ENCODE results near the gene OR2L13.
"Not testable (repeated sequence)": the region's sequence is repeated elsewhere in the genome, so short reads cannot be mapped to it uniquely, and the experiment has no call there.

Gene OR2L13, protein sequence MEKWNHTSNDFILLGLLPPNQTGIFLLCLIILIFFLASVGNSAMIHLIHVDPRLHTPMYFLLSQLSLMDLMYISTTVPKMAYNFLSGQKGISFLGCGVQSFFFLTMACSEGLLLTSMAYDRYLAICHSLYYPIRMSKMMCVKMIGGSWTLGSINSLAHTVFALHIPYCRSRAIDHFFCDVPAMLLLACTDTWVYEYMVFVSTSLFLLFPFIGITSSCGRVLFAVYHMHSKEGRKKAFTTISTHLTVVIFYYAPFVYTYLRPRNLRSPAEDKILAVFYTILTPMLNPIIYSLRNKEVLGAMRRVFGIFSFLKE

DNA sequence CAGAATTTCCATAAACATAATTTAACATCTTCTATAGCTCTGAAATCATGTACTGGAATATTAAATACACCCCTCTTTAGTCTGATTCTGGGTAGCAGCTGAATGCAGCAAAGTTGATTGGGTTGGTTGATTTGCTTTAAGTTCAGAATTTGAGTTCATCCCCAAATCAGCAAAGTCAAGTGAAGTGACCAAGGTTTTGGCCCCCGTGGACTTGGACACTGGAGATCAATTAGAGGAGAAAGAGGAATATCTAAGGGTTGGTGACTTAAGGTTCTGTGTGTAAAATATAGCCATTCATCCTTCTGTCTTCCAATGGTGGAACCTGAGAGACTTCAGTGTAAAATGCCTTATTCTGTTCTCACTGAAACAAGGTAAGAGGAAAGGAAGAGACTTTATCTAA, at the start of gene OR2L13:
Gene OR2L13, plus strand, starts transcription at position 301 of the 400 bp plus-strand sequence. CDS start 4,192 bp downstream, outside the sequence.
- Mint-ChIP-seq H3K4me1 (no peaks in the 10 kb centered on the region), H3K36me3 (no peaks in the 10 kb centered on the region), H3K4me3 (no peak within 1 kb of the TSS), H3K27me3 (no peaks in the 10 kb centered on the region), H3K9me3 (peaks cover 0 to 2% of the 10 kb centered on the region in 2 donors), H3K27ac (no peak within 1 kb of the TSS)
- no peak for DNase-seq
- no peak for ATAC-seq (replicated peaks)

DNA sequence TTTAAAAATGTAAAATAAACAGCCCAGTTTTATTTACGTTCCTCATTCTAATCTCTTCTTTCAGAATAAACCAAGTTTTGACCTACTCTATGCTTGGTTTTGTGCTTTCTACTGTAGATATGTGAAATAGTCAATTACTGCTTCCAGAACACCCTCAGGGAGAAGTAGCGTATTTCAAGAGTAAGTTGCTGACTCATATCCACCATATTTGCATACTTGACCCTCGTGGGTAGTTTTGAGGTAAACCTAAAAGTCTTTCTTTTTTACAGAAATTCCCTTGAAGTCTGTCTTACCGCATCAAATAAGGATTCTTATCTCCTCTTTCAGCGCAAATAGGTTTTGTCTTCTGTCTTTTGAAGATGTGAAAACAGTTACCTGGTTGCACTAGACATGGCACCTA, 49.8 kb upstream of the OR2L13 start:
- ATAC-seq (replicated peaks) (no peak), DNase-seq (no peak)
- Mint-ChIP-seq H3K4me3 (no peak overlapping the region), H3K36me3 (peaks cover 1 to 3% of the 10 kb centered on the region in 2 donors), H3K27ac (no peak overlapping the region), H3K9me3 (peaks cover 7% of the 10 kb centered on the region in 2 donors), H3K4me1 (peaks cover 0 to 2% of the 10 kb centered on the region in 2 donors), H3K27me3 (peaks cover 0 to 9% of the 10 kb centered on the region in 2 donors)

GRCh38 chr1:248046536-248046935, 48.4 kb upstream of the OR2L13 start, which contains the start of gene OR2L3:
Gene OR2L3 (plus strand): TSS chr1:248046836. CDS start chr1:248060682, 13,846 bp downstream.
- Mint-ChIP-seq H3K27me3 (peaks cover 0 to 9% of the 10 kb centered on the region in 2 donors), H3K27ac (no peak within 1 kb of the TSS), H3K9me3 (peaks cover 6 to 7% of the 10 kb centered on the region in 2 donors), H3K4me3 (no peak within 1 kb of the TSS), H3K4me1 (peaks cover 0 to 2% of the 10 kb centered on the region in 2 donors), H3K36me3 (peaks cover 0 to 3% of the 10 kb centered on the region in 2 donors)
- no peak for DNase-seq
- ATAC-seq (replicated peaks): no peak

- no peak for ATAC-seq (replicated peaks)
- no peak for DNase-seq
- Mint-ChIP-seq H3K4me3 (no peak overlapping the region), H3K4me1 (peaks cover 0 to 2% of the 10 kb centered on the region in 2 donors), H3K27ac (no peak overlapping the region), H3K9me3 (peaks cover 6 to 7% of the 10 kb centered on the region in 2 donors), H3K36me3 (peaks cover 0 to 3% of the 10 kb centered on the region in 2 donors), H3K27me3 (peaks cover 0 to 9% of the 10 kb centered on the region in 2 donors)
Measured at GRCh38 chr1:248047008-248047407, 48.0 kb upstream of the OR2L13 start.

- H3K4me3 Mint-ChIP-seq: no peak overlapping the region
- no peak for ATAC-seq (replicated peaks)
Measured at GRCh38 chr1:248054671-248055070, 40.3 kb upstream of the OR2L13 start.

GRCh38 chr1:248055261-248055660, 39.7 kb upstream of the OR2L13 start:
- H3K4me3 Mint-ChIP-seq: no peak overlapping the region
- peaks cover 0 to 16% of the 10 kb centered on the region in 2 donors for H3K27me3 Mint-ChIP-seq
- ATAC-seq (replicated peaks) (no peak), DNase-seq (no peak)
- peaks cover 3 to 4% of the 10 kb centered on the region in 2 donors for H3K36me3 Mint-ChIP-seq
- H3K4me1 Mint-ChIP-seq: no peaks in the 10 kb centered on the region
- H3K27ac Mint-ChIP-seq: no peak overlapping the region
- peaks cover 9 to 11% of the 10 kb centered on the region in 2 donors for H3K9me3 Mint-ChIP-seq

More at GRCh38 chr1:248054671-248055070, 40.3 kb upstream of the OR2L13 start:
- peaks cover 0 to 16% of the 10 kb centered on the region in 2 donors for H3K27me3 Mint-ChIP-seq
- H3K27ac Mint-ChIP-seq: no peak overlapping the region
- DNase-seq: no peak
- H3K9me3 Mint-ChIP-seq: peaks cover 9 to 11% of the 10 kb centered on the region in 2 donors
- no peaks in the 10 kb centered on the region for H3K4me1 Mint-ChIP-seq
- peaks cover 3 to 4% of the 10 kb centered on the region in 2 donors for H3K36me3 Mint-ChIP-seq

- H3K9me3 Mint-ChIP-seq: peaks cover 5 to 8% of the 10 kb centered on the region in 2 donors
- H3K27ac Mint-ChIP-seq: no peak overlapping the region
- H3K4me1 Mint-ChIP-seq: no peaks in the 10 kb centered on the region
- H3K36me3 Mint-ChIP-seq: peaks cover 0 to 9% of the 10 kb centered on the region in 2 donors
- no peak for ATAC-seq (replicated peaks)
- H3K27me3 Mint-ChIP-seq: no peaks in the 10 kb centered on the region
- no peak for DNase-seq
- no peak overlapping the region for H3K4me3 Mint-ChIP-seq
Measured at GRCh38 chr1:248065071-248065470, 29.9 kb upstream of the OR2L13 start.

DNA sequence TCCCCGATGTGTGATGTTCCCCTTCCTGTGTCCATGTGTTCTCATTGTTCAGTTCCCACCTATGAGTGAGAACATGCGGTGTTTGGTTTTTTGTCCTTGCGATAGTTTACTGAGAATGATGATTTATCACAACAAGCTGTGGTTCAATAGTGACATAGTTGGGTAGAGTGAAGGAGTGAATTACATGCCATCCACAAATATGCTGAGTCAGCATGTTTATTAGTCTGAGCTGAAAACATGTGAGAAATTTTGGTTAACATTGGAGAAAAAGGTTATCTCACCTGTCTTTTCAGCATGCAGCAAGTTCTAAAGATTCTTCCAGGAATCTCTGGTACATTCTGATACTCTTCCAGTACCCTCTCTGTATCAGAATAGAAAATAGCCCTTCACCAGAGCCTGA, 29.4 kb upstream of the OR2L13 start:
- Mint-ChIP-seq H3K4me3 (no peak overlapping the region), H3K27me3 (no peaks in the 10 kb centered on the region), H3K9me3 (peaks cover 8 to 12% of the 10 kb centered on the region in 2 donors), H3K4me1 (no peaks in the 10 kb centered on the region), H3K36me3 (peaks cover 0 to 7% of the 10 kb centered on the region in 2 donors), H3K27ac (no peak overlapping the region)
- no peak for DNase-seq
- no peak for ATAC-seq (replicated peaks)

GRCh38 chr1:248083864-248084263, 11.1 kb upstream of the OR2L13 start:
- H3K36me3 Mint-ChIP-seq; H3K27ac Mint-ChIP-seq; ATAC-seq (replicated peaks); H3K27me3 Mint-ChIP-seq; H3K4me1 Mint-ChIP-seq; H3K9me3 Mint-ChIP-seq; DNase-seq; H3K4me3 Mint-ChIP-seq: not testable (repeated sequence)

GRCh38 chr1:248098529-248098928, 3.5 kb downstream of the OR2L13 start:
- no peak overlapping the region for H3K27ac Mint-ChIP-seq
- H3K4me1 Mint-ChIP-seq: no peaks in the 10 kb centered on the region
- DNase-seq (no peak), ATAC-seq (replicated peaks) (no peak)
- no peaks in the 10 kb centered on the region for H3K9me3 Mint-ChIP-seq
- H3K4me3 Mint-ChIP-seq: no peak overlapping the region
- H3K36me3 Mint-ChIP-seq: no peaks in the 10 kb centered on the region
- H3K27me3 Mint-ChIP-seq: no peaks in the 10 kb centered on the region

DNA sequence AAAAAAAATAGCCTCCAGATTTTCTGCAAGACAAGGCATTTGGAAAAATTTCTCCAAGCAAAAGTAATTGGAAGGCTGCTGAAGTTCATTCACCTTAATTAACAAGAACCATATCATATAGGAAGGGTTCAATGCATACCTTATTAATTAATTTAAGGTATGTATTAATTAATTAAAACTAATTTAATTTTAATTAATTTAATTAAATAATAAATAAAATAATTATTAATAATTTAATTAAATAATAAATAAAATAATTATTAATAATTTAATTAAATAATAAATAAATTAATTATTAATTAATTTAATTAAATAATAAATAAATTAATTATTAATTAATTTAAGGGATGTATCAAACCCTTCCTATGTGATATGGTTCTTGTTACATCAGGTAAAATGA, 7.9 kb downstream of the OR2L13 start:
- DNase-seq (no peak), ATAC-seq (replicated peaks) (no peak)
- no peaks in the 10 kb centered on the region for H3K36me3 Mint-ChIP-seq
- peaks cover 4 to 14% of the 10 kb centered on the region in 2 donors for H3K9me3 Mint-ChIP-seq
- no peaks in the 10 kb centered on the region for H3K4me1 Mint-ChIP-seq
- H3K27me3 Mint-ChIP-seq: no peaks in the 10 kb centered on the region
- H3K4me3 Mint-ChIP-seq: no peak overlapping the region
- no peak overlapping the region for H3K27ac Mint-ChIP-seq

DNA sequence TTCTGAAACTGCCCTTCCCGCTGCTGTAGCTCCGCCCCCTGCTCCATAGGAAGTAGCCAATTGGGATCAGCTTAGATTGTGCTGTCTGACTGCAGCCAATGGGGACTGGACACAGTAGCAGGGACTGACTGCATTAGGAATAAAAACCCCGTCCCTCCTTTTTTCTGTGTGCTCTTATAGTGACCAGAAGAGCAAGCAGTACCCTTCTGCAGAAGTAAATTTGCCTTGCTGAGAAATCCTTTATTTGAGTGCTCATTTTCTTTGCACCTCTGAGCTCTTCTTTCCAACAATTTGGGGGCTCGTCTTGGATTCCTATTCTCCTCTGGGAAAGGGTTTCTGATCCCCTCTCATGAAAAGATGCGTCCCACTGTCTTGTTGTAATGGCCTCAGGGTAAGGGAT, 16.2 kb downstream of the OR2L13 start:
- Mint-ChIP-seq H3K36me3 (peaks cover 7% of the 10 kb centered on the region in 2 donors), H3K27ac (no peak overlapping the region), H3K9me3 (peaks cover 27% of the 10 kb centered on the region in 2 donors), H3K4me1 (no peaks in the 10 kb centered on the region), H3K4me3 (no peak overlapping the region), H3K27me3 (no peaks in the 10 kb centered on the region)
- no peak for ATAC-seq (replicated peaks)
- no peak for DNase-seq

- H3K4me1 Mint-ChIP-seq: no peaks in the 10 kb centered on the region
- ATAC-seq (replicated peaks) (no peak), DNase-seq (no peak)
- no peak overlapping the region for H3K4me3 Mint-ChIP-seq
- peaks cover 17 to 20% of the 10 kb centered on the region in 2 donors for H3K9me3 Mint-ChIP-seq
- peaks cover 7% of the 10 kb centered on the region in 2 donors for H3K36me3 Mint-ChIP-seq
- H3K27me3 Mint-ChIP-seq: no peaks in the 10 kb centered on the region
- no peak overlapping the region for H3K27ac Mint-ChIP-seq
Measured at GRCh38 chr1:248114890-248115289, 19.9 kb downstream of the OR2L13 start.

DNA sequence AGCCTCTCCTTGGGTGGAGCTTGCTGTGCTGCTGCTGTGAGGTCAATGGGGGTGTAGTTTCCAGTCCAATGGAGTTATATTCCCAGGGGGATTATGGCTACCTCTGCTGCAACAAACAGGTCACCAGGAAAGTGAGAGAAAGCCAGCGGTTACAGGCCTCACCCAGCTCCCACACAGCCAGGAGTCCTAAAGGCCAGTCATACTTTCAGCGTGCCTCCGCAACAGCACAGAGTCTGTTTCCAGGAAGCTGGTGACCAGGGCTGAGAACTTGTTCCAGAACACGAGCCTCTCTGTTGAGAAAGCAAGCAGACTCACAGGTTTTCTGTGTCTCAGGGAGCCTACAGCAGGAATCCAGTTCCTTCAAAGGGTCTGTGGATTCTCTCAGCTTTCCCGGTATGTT, 32.7 kb downstream of the OR2L13 start:
- DNase-seq: no peak
- H3K27ac Mint-ChIP-seq: no peak overlapping the region
- no peaks in the 10 kb centered on the region for H3K27me3 Mint-ChIP-seq
- H3K4me1 Mint-ChIP-seq: no peaks in the 10 kb centered on the region
- H3K4me3 Mint-ChIP-seq: no peak overlapping the region
- no peak for ATAC-seq (replicated peaks)
- H3K9me3 Mint-ChIP-seq: peaks cover 12 to 29% of the 10 kb centered on the region in 2 donors
- H3K36me3 Mint-ChIP-seq: no peaks in the 10 kb centered on the region

DNA sequence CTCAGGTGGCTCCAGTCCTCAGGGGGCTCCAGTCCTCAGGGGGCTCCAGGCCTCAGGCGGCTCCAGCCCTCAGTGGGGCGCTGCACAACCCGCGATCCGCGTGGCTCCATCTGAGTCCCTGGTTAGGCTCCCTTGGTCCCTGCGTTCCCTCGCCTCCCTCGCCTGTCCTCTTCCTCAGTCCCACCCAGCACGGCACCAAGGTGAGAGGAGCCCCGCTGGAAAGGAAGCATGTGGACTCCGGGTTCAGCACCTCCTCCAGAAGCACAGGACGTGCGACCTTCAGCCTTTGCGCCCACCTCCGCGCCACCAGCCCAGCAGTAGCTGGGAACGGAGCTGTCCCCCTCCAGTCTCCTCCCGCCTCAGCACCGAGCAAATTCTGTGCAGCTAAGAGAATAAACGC, 41.8 kb downstream of the OR2L13 start:
- H3K9me3 Mint-ChIP-seq: peaks cover 3 to 22% of the 10 kb centered on the region in 2 donors
- no peak overlapping the region for H3K27ac Mint-ChIP-seq
- no peaks in the 10 kb centered on the region for H3K27me3 Mint-ChIP-seq
- no peak for DNase-seq
- H3K4me1 Mint-ChIP-seq: no peaks in the 10 kb centered on the region
- ATAC-seq (replicated peaks): no peak
- no peaks in the 10 kb centered on the region for H3K36me3 Mint-ChIP-seq
- no peak overlapping the region for H3K4me3 Mint-ChIP-seq

Data from stimulated activated naive B cell treated with anti-CD40 and anti-IgM and Interleukin-4, amounts not matched to agents 10 μg/mL and 1 μg/mL and 100 μg/mL, for 72 hours (primary cell).